HUES48 (cell line): ENCODE results near the gene LARP1.

ENCODE experiments used
- H3K27ac ChIP-seq: one replicate; pipeline ENCODE4 v1.7.0; 2013; ENCODE audit warnings: low read depth, low read length, inconsistent platforms
- H3K27me3 ChIP-seq: 2 replicates; pipeline ENCODE4 v1.6.1; 2013; ENCODE audit warnings: mild to moderate bottlenecking, low read length; ENCODE audit not compliant: control insufficient read depth, insufficient read depth
- H3K36me3 ChIP-seq: 2 replicates; pipeline ENCODE4 v1.6.1; 2013; ENCODE audit warnings: low read length; ENCODE audit not compliant: control insufficient read depth, insufficient read depth
- H3K4me1 ChIP-seq: 2 replicates; pipeline ENCODE4 v1.6.1; 2013; ENCODE audit warnings: mild to moderate bottlenecking, low read length; ENCODE audit not compliant: control insufficient read depth, insufficient read depth
- H3K4me3 ChIP-seq: 2 replicates; pipeline ENCODE4 v1.5.1; 2013; ENCODE audit warnings: mild to moderate bottlenecking, low read depth, low read length
- H3K9ac ChIP-seq: 2 replicates; pipeline ENCODE4 v1.6.1; 2013; ENCODE audit warnings: mild to moderate bottlenecking, low read depth, low read length, moderate library complexity
- H3K9me3 ChIP-seq: 2 replicates; pipeline ENCODE4 v1.6.1; 2013; ENCODE audit warnings: low read length; ENCODE audit not compliant: control insufficient read depth, insufficient read depth

The LARP1 gene

GRCh38 chr5:154755361-154756008, at the start of gene LARP1:
Gene LARP1, plus strand, starts transcription at chr5:154755377. Its CDS starts 381 bp downstream, at chr5:154755758.
- H3K27ac ChIP-seq = peak within 1 kb of the TSS; percentile 94
- H3K9me3 ChIP-seq = no peaks in the 10 kb centered on the region
- no peaks in the 10 kb centered on the region for H3K36me3 ChIP-seq
- H3K4me1 ChIP-seq = peaks cover 43% of the 10 kb centered on the region
- H3K9ac ChIP-seq = peak within 1 kb of the TSS; percentile 93
- no peaks in the 10 kb centered on the region for H3K27me3 ChIP-seq
- peak within 1 kb of the TSS; percentile 96 for H3K4me3 ChIP-seq

- H3K27me3 ChIP-seq = no peaks in the 10 kb centered on the region
- H3K4me1 ChIP-seq = peaks cover 8% of the 10 kb centered on the region; the same call in 1 of the 2 replicates
- no peaks in the 10 kb centered on the region for H3K36me3 ChIP-seq
- H3K9me3 ChIP-seq = no peaks in the 10 kb centered on the region
- no peak overlapping the region for H3K4me3 ChIP-seq
- no peak overlapping the region for H3K27ac ChIP-seq
- no peak overlapping the region for H3K9ac ChIP-seq
These were observed 48.8 kb upstream of the LARP1 start for GRCh38 chr5:154706416-154706815.

- H3K27ac ChIP-seq = no peak overlapping the region
- H3K4me1 ChIP-seq = peaks cover 19% of the 10 kb centered on the region
- no peak overlapping the region for H3K9ac ChIP-seq
- no peaks in the 10 kb centered on the region for H3K27me3 ChIP-seq
- H3K4me3 ChIP-seq = no peak overlapping the region
- no peaks in the 10 kb centered on the region for H3K36me3 ChIP-seq
- no peaks in the 10 kb centered on the region for H3K9me3 ChIP-seq
These were observed 47.5 kb upstream of the LARP1 start for GRCh38 chr5:154707641-154708040.

GRCh38 chr5:154708207-154708606, 47.0 kb upstream of the LARP1 start:
- Histone ChIP-seq H3K27me3 (no peaks in the 10 kb centered on the region), H3K9me3 (no peaks in the 10 kb centered on the region), H3K36me3 (no peaks in the 10 kb centered on the region), H3K4me1 (peaks cover 24% of the 10 kb centered on the region), H3K9ac (no peak overlapping the region), H3K27ac (no peak overlapping the region), H3K4me3 (no peak overlapping the region)

- Histone ChIP-seq H3K4me3 (no peak overlapping the region), H3K27me3 (no peaks in the 10 kb centered on the region), H3K9me3 (no peaks in the 10 kb centered on the region), H3K9ac (no peak overlapping the region), H3K36me3 (no peaks in the 10 kb centered on the region), H3K27ac (no peak overlapping the region), H3K4me1 (peaks cover 31% of the 10 kb centered on the region)
These were observed 46.3 kb upstream of the LARP1 start for GRCh38 chr5:154708846-154709245.

- H3K9me3 ChIP-seq = no peaks in the 10 kb centered on the region
- no peak overlapping the region for H3K27ac ChIP-seq
- H3K9ac ChIP-seq = no peak overlapping the region
These were observed 45.5 kb upstream of the LARP1 start for GRCh38 chr5:154709368-154710305.

GRCh38 chr5:154712518-154713437, 42.4 kb upstream of the LARP1 start:
- Histone ChIP-seq H3K27me3 (no peaks in the 10 kb centered on the region), H3K36me3 (peaks cover 4% of the 10 kb centered on the region; the same call in 1 of the 2 replicates), H3K9ac (peak overlapping the region; percentile 8; the same call in 1 of the 2 replicates), H3K4me3 (peak overlapping the region; percentile 50), H3K9me3 (no peaks in the 10 kb centered on the region), H3K27ac (peak overlapping the region; percentile 78), H3K4me1 (peaks cover 40% of the 10 kb centered on the region)

More at GRCh38 chr5:154709368-154710305, 45.5 kb upstream of the LARP1 start:
- Histone ChIP-seq H3K36me3 (no peaks in the 10 kb centered on the region), H3K27me3 (no peaks in the 10 kb centered on the region), H3K4me1 (peaks cover 39% of the 10 kb centered on the region), H3K4me3 (no peak overlapping the region)

- Histone ChIP-seq H3K36me3 (peaks cover 4% of the 10 kb centered on the region; the same call in 1 of the 2 replicates), H3K9me3 (no peaks in the 10 kb centered on the region), H3K4me3 (peak overlapping the region; percentile 50; the same call in 1 of the 2 replicates), H3K9ac (no peak overlapping the region), H3K4me1 (peaks cover 40% of the 10 kb centered on the region), H3K27me3 (no peaks in the 10 kb centered on the region), H3K27ac (peak overlapping the region; percentile 78)
These were observed 41.5 kb upstream of the LARP1 start for GRCh38 chr5:154713615-154714125.

- Histone ChIP-seq H3K9me3 (no peaks in the 10 kb centered on the region), H3K27ac (no peak overlapping the region), H3K4me3 (no peak overlapping the region), H3K9ac (no peak overlapping the region), H3K4me1 (peaks cover 38% of the 10 kb centered on the region), H3K36me3 (peaks cover 4% of the 10 kb centered on the region; the same call in 1 of the 2 replicates), H3K27me3 (no peaks in the 10 kb centered on the region)
These were observed 40.8 kb upstream of the LARP1 start for GRCh38 chr5:154714266-154714986.
